Sigmoid colon (tissue), 4 donors: ENCODE results near the gene RASSF5.

Experiments
- EP300 ChIP-seq, 4 donors: sonication (generic); formaldehyde crosslinking; IDR thresholded peaks; one replicate each; pipeline ENCODE4 v1.6.1; 2017; ENCODE audit warnings: antibody characterized with exemption in 4 of 4
- POLR2A ChIP-seq, 2 donors: fragments of 450-650 bp; IDR thresholded peaks; one replicate each; pipeline ENCODE4 v1.6.1; 2016; ENCODE audit warnings: antibody characterized with exemption in 2 of 2, mild to moderate bottlenecking in 2 of 2, moderate library complexity in 2 of 2
- POLR2AphosphoS5 ChIP-seq, 4 donors: sonication (generic); formaldehyde crosslinking; IDR thresholded peaks; one replicate each; pipeline ENCODE4 v1.6.1; 2017; ENCODE audit warnings: antibody characterized with exemption in 4 of 4
- TF ChIP-seq, protein P1 (sequence below), 4 experiments: fragments of 450-650 bp in 3 of 4; fragments of 200-600 bp in 1 of 4; IDR thresholded peaks; one replicate each; pipeline ENCODE4 v1.5.1; 2016 to 2019; ENCODE audit warnings: antibody characterized with exemption in 4 of 4, mild to moderate bottlenecking in 3 of 4, moderate library complexity in 2 of 4

DNA sequence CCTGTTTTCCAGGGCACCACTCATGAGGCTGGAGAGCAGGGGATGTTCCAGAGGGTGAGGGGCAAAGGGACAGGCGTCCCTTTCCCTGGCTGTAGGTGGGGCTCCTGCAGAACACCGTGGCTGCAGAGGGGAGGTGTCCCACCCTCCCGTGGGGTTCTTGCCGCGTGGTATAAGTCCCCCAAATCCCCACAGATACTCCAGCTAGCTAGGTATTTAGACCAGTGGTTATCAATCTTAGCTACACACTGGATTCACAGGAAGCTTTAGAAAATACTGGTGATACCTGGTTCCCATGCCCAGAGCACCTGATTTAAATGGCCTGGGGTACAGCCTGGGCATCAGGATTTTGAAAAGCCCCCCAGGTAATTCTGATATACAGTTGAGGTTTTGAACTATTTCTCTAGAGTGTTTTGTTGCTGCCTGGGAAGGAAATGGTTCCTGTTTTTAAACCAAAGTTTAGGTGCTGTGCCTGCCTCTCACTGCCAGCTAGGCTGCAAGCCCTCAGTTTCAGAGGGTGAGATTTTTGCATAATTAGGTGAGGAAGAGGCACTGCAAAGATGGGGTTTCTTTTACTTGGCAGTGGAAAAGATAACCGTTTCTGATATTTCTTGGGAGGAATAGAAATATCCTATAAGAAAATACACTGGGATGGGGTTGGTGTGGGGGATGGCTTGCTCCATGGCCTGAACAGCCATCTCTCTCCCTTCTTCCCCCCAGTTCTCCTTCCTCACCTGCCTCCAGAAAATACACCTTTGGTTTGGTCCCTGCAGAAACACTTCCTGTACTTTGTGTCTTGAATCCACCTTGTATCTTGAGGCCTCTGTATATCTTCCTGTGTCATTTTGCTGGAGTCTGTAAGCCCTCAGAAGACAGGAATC lies 51.7 kb downstream of the RASSF5 start:
- TF ChIP-seq, protein P1, sequence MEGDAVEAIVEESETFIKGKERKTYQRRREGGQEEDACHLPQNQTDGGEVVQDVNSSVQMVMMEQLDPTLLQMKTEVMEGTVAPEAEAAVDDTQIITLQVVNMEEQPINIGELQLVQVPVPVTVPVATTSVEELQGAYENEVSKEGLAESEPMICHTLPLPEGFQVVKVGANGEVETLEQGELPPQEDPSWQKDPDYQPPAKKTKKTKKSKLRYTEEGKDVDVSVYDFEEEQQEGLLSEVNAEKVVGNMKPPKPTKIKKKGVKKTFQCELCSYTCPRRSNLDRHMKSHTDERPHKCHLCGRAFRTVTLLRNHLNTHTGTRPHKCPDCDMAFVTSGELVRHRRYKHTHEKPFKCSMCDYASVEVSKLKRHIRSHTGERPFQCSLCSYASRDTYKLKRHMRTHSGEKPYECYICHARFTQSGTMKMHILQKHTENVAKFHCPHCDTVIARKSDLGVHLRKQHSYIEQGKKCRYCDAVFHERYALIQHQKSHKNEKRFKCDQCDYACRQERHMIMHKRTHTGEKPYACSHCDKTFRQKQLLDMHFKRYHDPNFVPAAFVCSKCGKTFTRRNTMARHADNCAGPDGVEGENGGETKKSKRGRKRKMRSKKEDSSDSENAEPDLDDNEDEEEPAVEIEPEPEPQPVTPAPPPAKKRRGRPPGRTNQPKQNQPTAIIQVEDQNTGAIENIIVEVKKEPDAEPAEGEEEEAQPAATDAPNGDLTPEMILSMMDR (IDR thresholded peaks at IDR 0.05) = no peak
- no peak for TF ChIP-seq POLR2A (IDR thresholded peaks at IDR 0.05)
- no peak for TF ChIP-seq POLR2AphosphoS5 (IDR thresholded peaks at IDR 0.05)
- no peak for TF ChIP-seq EP300 (IDR thresholded peaks at IDR 0.05)
